RWPE1 (cell line): ENCODE results near the gene EFHC1.

ENCODE experiments used
- CTCF ChIA-PET: fragments of 350-600 bp; sonication (Branson Sonifier 250); formaldehyde crosslinking; extraction: SDS; loops from one replicate; lab custom pipeline; 2021; lab: Yijun Ruan, JAX
- POLR2A ChIA-PET: fragments of 400-600 bp; formaldehyde crosslinking; extraction: SDS; loops from one replicate; lab custom pipeline; 2020; ENCODE audit warnings: antibody characterized with exemption; ENCODE audit not compliant: low non-redundant PET; lab: Yijun Ruan, JAX
- DNase-seq: peaks from one replicate; pipeline ENCODE4 v3.0.0; 2012; ENCODE audit warnings: low spot score
- H3K27ac ChIP-seq: fragments of 450-650 bp; 2 replicates; pipeline ENCODE4 v1.5.1; 2017
- TF ChIP-seq, protein P1 (sequence below): fragments of 450-650 bp; conservative IDR thresholded peaks from 2 replicates; pipeline ENCODE4 v1.5.1; 2017; ENCODE audit warnings: low read depth, mild to moderate bottlenecking

EFHC1 gene

DNA sequence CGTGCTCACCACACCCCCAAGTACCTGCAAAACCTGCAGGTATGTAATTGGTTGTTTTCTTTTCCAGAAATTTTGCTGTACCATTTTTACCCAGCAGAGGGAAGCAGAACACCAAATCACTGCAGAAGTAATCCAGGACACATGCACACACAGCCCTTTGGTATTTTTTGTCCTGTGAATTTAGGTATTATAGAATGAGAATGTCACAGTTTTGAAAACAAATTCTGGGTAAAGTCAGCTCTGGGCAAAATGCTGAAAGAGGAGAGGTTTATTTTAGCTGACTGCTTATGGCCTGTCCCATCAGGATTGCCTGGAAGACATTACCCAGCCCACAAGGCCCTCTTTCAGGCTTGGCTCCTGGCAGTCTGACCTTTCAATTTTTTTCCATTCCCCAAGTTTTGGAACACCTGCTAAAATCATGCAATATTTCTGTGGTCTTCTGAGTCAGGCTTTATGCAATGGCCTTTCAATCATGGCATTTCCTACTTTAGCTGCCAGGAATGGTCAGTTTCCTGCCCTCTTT, 3.5 kb upstream of the EFHC1 start:
- TF ChIP-seq, protein P1, sequence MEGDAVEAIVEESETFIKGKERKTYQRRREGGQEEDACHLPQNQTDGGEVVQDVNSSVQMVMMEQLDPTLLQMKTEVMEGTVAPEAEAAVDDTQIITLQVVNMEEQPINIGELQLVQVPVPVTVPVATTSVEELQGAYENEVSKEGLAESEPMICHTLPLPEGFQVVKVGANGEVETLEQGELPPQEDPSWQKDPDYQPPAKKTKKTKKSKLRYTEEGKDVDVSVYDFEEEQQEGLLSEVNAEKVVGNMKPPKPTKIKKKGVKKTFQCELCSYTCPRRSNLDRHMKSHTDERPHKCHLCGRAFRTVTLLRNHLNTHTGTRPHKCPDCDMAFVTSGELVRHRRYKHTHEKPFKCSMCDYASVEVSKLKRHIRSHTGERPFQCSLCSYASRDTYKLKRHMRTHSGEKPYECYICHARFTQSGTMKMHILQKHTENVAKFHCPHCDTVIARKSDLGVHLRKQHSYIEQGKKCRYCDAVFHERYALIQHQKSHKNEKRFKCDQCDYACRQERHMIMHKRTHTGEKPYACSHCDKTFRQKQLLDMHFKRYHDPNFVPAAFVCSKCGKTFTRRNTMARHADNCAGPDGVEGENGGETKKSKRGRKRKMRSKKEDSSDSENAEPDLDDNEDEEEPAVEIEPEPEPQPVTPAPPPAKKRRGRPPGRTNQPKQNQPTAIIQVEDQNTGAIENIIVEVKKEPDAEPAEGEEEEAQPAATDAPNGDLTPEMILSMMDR = peak; percentile 86
- CTCF ChIA-PET = interaction anchor here (0.7 to 2.6 kb wide), 6 partner anchors 11 to 535 kb away, joined by 3 to 18 read pairs (median 5); no protein-coding TSS in a partner anchor
- POLR2A ChIA-PET = no interaction called here
- peak overlapping the region; percentile 78 for H3K27ac ChIP-seq
- peak; percentile 57 for DNase-seq

DNA sequence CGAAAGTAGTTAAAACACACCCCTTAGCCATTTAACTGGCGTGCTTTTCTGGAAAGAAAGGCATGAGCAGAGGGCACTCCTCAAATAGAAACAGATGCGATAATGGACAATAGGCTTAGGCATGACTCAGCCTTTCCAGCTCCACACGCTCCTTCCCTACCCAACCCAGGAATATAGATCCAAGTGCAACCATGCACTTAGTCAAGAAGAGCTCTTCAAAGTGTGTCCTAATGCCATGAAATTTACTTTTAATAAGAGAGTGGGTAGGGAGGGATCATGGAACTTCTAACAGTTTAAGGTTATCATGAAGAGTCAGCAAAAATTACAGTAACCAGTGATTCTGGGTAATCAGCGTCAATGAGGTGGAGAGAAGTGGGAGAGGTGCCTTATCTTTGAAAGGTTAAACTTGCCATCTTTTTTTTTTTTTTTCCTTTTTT, 2.4 kb upstream of the EFHC1 start:
- ChIA-PET CTCF (interaction anchor here (0.7 to 2.6 kb wide), 4 partner anchors 10 to 245 kb away, joined by 3 to 18 read pairs (median 5); no protein-coding TSS in a partner anchor), POLR2A (interaction anchor here (0.7 kb wide), 1 partner anchor 81 kb away, joined by 11 read pairs; no protein-coding TSS in a partner anchor)
- peak; percentile 21 for DNase-seq
- TF ChIP-seq, protein P1 = no peak
- H3K27ac ChIP-seq = peak overlapping the region; percentile 78

DNA sequence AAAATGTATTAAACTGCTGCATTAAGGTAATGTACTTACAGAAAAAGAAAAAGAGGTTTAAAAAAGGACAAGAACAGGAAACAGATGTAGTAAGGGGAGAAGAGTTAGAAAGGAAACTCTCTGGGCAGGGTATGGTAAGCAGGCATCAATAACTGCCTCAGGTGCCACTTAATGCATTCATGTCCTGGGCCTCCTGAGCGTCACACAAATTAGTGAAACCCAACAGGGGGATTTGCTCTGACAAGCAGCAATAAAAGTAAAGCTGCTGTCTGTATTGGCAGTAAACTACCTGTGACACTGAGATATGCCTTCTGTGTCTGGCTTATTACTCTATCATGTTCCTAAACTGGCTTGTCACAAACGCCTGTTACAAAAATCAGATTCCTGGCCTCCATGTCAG, 1.5 kb upstream of the EFHC1 start:
- ChIA-PET POLR2A (interaction anchor here (0.6 to 0.7 kb wide), 2 partner anchors 80 to 239 kb away, joined by 3 to 11 read pairs; no protein-coding TSS in a partner anchor), CTCF (interaction anchor here (0.6 kb wide), 1 partner anchor 152 kb away, joined by 4 read pairs; no protein-coding TSS in a partner anchor)
- TF ChIP-seq, protein P1 = no peak
- H3K27ac ChIP-seq = no peak overlapping the region
- DNase-seq = no peak

DNA sequence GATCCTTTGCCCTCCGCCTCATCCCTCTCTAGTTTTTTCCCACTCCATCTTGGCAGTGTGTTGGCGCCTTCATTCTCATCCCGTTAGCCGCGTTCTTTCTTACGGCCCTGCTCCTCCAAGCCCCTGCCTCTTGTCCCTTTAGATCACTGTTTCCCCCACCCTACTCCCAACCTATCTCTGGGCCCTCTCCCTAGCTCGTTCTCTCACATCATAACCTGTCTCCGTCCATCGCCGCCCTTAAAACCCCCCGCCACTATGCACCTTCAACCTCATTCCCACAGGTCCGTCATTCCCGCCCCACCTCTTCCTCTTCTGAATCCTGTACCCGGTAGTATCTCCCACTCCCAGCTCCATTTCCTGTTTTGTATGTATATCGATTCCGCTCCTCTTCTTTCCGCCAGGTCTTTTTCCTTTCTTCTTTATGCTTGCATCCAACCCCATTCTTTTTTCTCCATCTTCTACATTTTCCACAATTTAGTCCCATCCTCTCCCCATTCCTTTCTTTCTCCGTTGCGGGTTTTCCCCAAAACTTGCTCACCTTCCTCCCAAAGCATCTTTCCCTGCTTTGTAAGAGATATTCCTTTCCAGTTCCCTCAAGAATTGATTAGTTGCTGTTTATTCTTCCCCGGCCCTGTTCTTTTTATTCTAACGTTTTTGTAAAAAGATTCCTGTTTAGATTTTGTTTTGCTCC, 671 bp downstream of the EFHC1 start:
- DNase-seq = peak; percentile 50
- peak overlapping the region; percentile 91 for H3K27ac ChIP-seq
- ChIA-PET CTCF (interaction anchor here (0.6 to 1.3 kb wide), 3 partner anchors 166 to 541 kb away, joined by 3 read pairs; no protein-coding TSS in a partner anchor), POLR2A (interaction anchor here (1.1 kb wide), 1 partner anchor 83 kb away, joined by 3 read pairs; no protein-coding TSS in a partner anchor)
- TF ChIP-seq, protein P1 = no peak

DNA sequence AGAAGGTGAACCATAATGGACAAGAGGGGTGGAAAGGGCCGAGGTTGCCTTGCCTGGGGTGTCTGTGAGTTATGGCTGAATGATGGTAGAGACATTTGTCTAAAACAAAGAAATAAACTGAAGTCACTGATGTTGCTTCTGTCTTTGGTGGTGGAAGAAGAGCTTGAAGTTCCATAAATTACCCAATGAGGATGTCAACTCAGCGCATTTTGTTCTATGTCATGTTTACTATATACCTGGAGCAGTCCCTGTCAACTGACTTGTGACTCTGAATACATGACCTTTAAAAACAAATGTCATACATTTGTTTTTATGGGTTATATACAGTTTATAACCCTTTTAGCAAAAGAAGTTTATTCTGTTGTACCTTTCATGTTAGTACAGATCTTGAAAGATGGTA, 2.0 kb downstream of the EFHC1 start:
- no peak for DNase-seq
- no peak overlapping the region for H3K27ac ChIP-seq
- ChIA-PET POLR2A (no interaction called here), CTCF (no interaction called here)
- TF ChIP-seq, protein P1 = no peak

DNA sequence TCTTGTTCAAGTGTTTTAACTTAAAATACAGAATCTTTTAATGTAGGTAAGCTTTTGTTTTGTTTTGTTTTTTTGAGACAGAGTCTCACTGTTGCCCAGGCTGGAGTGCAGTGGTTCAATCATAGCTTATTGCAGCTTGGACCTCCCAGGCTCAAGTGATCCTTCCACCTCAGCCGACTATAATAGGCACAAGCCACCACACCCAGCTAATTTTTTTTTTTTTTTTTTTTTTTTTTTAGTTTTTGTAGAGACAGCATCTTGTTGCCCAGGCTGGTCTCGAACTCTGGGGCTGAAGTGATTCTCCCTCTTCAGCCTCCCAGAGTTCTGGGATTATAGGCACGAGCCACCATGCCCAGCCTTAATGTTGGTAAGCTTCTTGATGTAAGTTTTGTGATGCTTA, 3.3 kb downstream of the EFHC1 start:
- H3K27ac ChIP-seq = peak overlapping the region; percentile 87
- no peak for DNase-seq
- TF ChIP-seq, protein P1 = no peak
- ChIA-PET POLR2A (no interaction called here), CTCF (interaction anchor here (0.6 to 0.9 kb wide), 4 partner anchors 23 to 579 kb away, joined by 3 read pairs; no protein-coding TSS in a partner anchor)
